GM18519 (cell line): Measurements from ENCODE around the gene RNF217.
"Not testable (repeated sequence)": the region's sequence is repeated elsewhere in the genome, so short reads cannot be mapped to it uniquely, and the experiment has no call there.

Experiments
- ATAC-seq: cut with Tn5 transposase; IDR thresholded peaks from one replicate; pipeline ENCODE4 v1.9.1; 2021; ENCODE audit warnings: mild to moderate bottlenecking, moderate library complexity; ENCODE audit not compliant: unreplicated experiment, low FRiP score

Gene RNF217

GRCh38 chr6:124961777-124962638, at the start of gene RNF217:
Gene RNF217 (plus strand): TSS chr6:124962437. CDS start chr6:124962545, 108 bp downstream.
- ATAC-seq: no peak

- no peak for ATAC-seq
These were observed 49.2 kb upstream of the RNF217 start for GRCh38 chr6:124913056-124913455.

GRCh38 chr6:124917769-124918168, 44.5 kb upstream of the RNF217 start:
- no peak for ATAC-seq

- not testable (repeated sequence) for ATAC-seq
These were observed 42.5 kb upstream of the RNF217 start for GRCh38 chr6:124919703-124920102.

- no peak for ATAC-seq
These were observed 37.9 kb upstream of the RNF217 start for GRCh38 chr6:124924333-124924759.

- no peak for ATAC-seq
These were observed 35.8 kb upstream of the RNF217 start for GRCh38 chr6:124926435-124926834.

GRCh38 chr6:124927806-124928205, 34.4 kb upstream of the RNF217 start:
- no peak for ATAC-seq

GRCh38 chr6:124928851-124929250, 33.4 kb upstream of the RNF217 start:
- ATAC-seq: no peak

GRCh38 chr6:124937645-124938044, 24.6 kb upstream of the RNF217 start:
- no peak for ATAC-seq

GRCh38 chr6:124941259-124941658, 21.0 kb upstream of the RNF217 start:
- ATAC-seq: no peak

GRCh38 chr6:124943658-124944057, 18.6 kb upstream of the RNF217 start:
- no peak for ATAC-seq

- ATAC-seq: no peak
These were observed 14.2 kb upstream of the RNF217 start for GRCh38 chr6:124947971-124948451.

GRCh38 chr6:124949706-124950105, 12.5 kb upstream of the RNF217 start:
- no peak for ATAC-seq

- ATAC-seq: no peak
These were observed 8.4 kb upstream of the RNF217 start for GRCh38 chr6:124953808-124954207.

- no peak for ATAC-seq
These were observed 7.0 kb upstream of the RNF217 start for GRCh38 chr6:124955108-124955856.

- ATAC-seq: no peak
These were observed 6.2 kb upstream of the RNF217 start for GRCh38 chr6:124956018-124956417.

GRCh38 chr6:124958149-124958548, 4.1 kb upstream of the RNF217 start:
- ATAC-seq: no peak

GRCh38 chr6:124958759-124959354, 3.4 kb upstream of the RNF217 start:
- ATAC-seq: no peak

- ATAC-seq: no peak
These were observed 1.3 kb upstream of the RNF217 start for GRCh38 chr6:124960757-124961463.

- no peak for ATAC-seq
These were observed 817 bp upstream of the RNF217 start for GRCh38 chr6:124961464-124961776.
